GM12878 (cell line): Measurements from ENCODE around the gene ADCY6. TPM values are rescaled to one million over a fixed set of nuclear protein-coding genes. Genes with fewer than 3 reads are reported as not detected.

ENCODE experiments used
- CTCF ChIP-seq, 3 experiments: IDR thresholded peaks in 2 of 3; conservative IDR thresholded peaks in 1 of 3; 2 replicates each; pipeline ENCODE4 v1.5.1; 2011; ENCODE audit warnings: low read depth in 3 of 3, low read length in 3 of 3, mild to moderate bottlenecking in 3 of 3, control low read depth in 2 of 3, moderate library complexity in 2 of 3, inconsistent platforms in 1 of 3, mixed read lengths in 1 of 3; ENCODE audit not compliant: control insufficient read depth in 2 of 3, insufficient read depth in 1 of 3; ENCODE audit errors: extremely low read depth in 1 of 3
- ESRRA ChIP-seq: IDR thresholded peaks from 2 replicates; pipeline ENCODE4 v1.6.1; 2012; ENCODE audit warnings: mild to moderate bottlenecking, low read length, improper control_type of control experiment
- ETV6 ChIP-seq, 2 experiments: fragments of 450-650 bp in 1 of 2; IDR thresholded peaks in 1 of 2; conservative IDR thresholded peaks in 1 of 2; 2 replicates each; pipeline ENCODE4 v1.6.1; 2014; ENCODE audit warnings: antibody characterized with exemption in 1 of 2, borderline replicate concordance in 1 of 2, low read depth in 1 of 2, mild to moderate bottlenecking in 1 of 2, moderate library complexity in 1 of 2
- MEF2A ChIP-seq: IDR thresholded peaks from 2 replicates; pipeline ENCODE4 v1.6.1; 2011; ENCODE audit warnings: low read depth, mild to moderate bottlenecking, low read length, moderate library complexity; ENCODE audit not compliant: insufficient read depth
- MEF2B ChIP-seq: fragments of 450-650 bp; IDR thresholded peaks from 2 replicates; pipeline ENCODE4 v1.6.1; 2018; ENCODE audit warnings: mild to moderate bottlenecking, moderate library complexity; ENCODE audit not compliant: partially characterized antibody, poor library complexity, severe bottlenecking
- NFIC ChIP-seq: IDR thresholded peaks from 2 replicates; pipeline ENCODE4 v1.6.1; 2012; ENCODE audit warnings: low read depth, mild to moderate bottlenecking, inconsistent platforms, low read length, moderate library complexity
- PML ChIP-seq: IDR thresholded peaks from 2 replicates; pipeline ENCODE4 v1.6.1; 2012; ENCODE audit warnings: low read length, inconsistent platforms
- POLR2A ChIP-seq: IDR thresholded peaks from 2 replicates; pipeline ENCODE4 v1.6.1; 2011; ENCODE audit warnings: low read depth, mild to moderate bottlenecking, low read length
- RB1 ChIP-seq: fragments of 450-650 bp; formaldehyde crosslinking; IDR thresholded peaks from 2 replicates; pipeline ENCODE4 v1.6.1; 2017; ENCODE audit warnings: mild to moderate bottlenecking, borderline replicate concordance
- RCOR1 ChIP-seq: conservative IDR thresholded peaks from 2 replicates; pipeline ENCODE4 v1.6.1; 2012; ENCODE audit warnings: low read depth, low read length, improper control_type of control experiment
- RELA ChIP-seq: fragments of 450-650 bp; IDR thresholded peaks from 2 replicates; pipeline ENCODE4 v1.8.0; 2014; ENCODE audit warnings: borderline replicate concordance; ENCODE audit not compliant: partially characterized antibody
- STAT1 ChIP-seq: fragments of 450-650 bp; conservative IDR thresholded peaks from 2 replicates; pipeline ENCODE4 v1.6.1; 2014; ENCODE audit warnings: antibody characterized with exemption, mild to moderate bottlenecking
- USF2 ChIP-seq: IDR thresholded peaks from 2 replicates; pipeline ENCODE4 v1.6.1; 2011; ENCODE audit warnings: low read depth, low read length, improper control_type of control experiment, borderline replicate concordance
- ZNF207 ChIP-seq: fragments of 450-650 bp; IDR thresholded peaks from 2 replicates; pipeline ENCODE4 v1.6.1; 2014; ENCODE audit warnings: antibody characterized with exemption, mild to moderate bottlenecking, borderline replicate concordance
- ZNF217 ChIP-seq: fragments of 450-650 bp; IDR thresholded peaks from 2 replicates; pipeline ENCODE4 v1.6.1; 2017; ENCODE audit warnings: antibody characterized with exemption, mild to moderate bottlenecking
- ZNF274 ChIP-seq: IDR thresholded peaks from one replicate; pipeline ENCODE4 v1.8.0; 2011; ENCODE audit not compliant: insufficient read length, insufficient read depth
- ZNF687 ChIP-seq: fragments of 450-650 bp; IDR thresholded peaks from 2 replicates; pipeline ENCODE4 v1.6.1; 2017; ENCODE audit warnings: mild to moderate bottlenecking, moderate library complexity
- polyA plus RNA-seq, 11 experiments: library from polyadenylated mRNA; depleted of rRNA in 4 of 11; unstranded in 6 of 11; stranded (reverse) in 5 of 11; fragments of >200 nt; fragmentation: Nextera tagmentation in 4 of 11; fragmentation: Illumina TruSeq in 1 of 11; extraction: Ambion mirVana in 4 of 11; extraction: Trizol in 1 of 11; gene quantifications; 1 replicate in 1 of 11; 2 replicates in 10 of 11; pipeline versions ENCODE4 v1.2.1 to v1.2.3, GENCODE V29; 2011 to 2016; ENCODE audit warnings: inconsistent platforms in 2 of 11, missing spikeins in 2 of 11, low read depth in 1 of 11
- total RNA-seq, 4 experiments: library from RNA; depleted of rRNA in 3 of 4; stranded (reverse); fragments of >200 nt in 3 of 4; fragmentation: Illumina TruSeq in 1 of 4; extraction: Trizol in 1 of 4; gene quantifications; 2 replicates each; pipeline versions ENCODE4 v1.2.1 to v1.2.3, GENCODE V29; 2013 to 2021

Gene ADCY6
- total and polyA plus RNA-seq, 10 of the 15 experiments (the other 5 are each of a cell fraction or from before 2014, with no cell fraction given): 0.03 to 2.0 (median 0.14) TPM; not detected in 1

- TF ChIP-seq RCOR1 (peak; percentile 68; the same call in 1 of the 2 replicates), ZNF687 (peak; percentile 79), MEF2A (no peak), ETV6 (conservative IDR thresholded peaks at IDR 0.05 in 1 of 2, IDR thresholded peaks at IDR 0.05 in 1 of 2; ENCODE audit: borderline replicate concordance in 1 of 2, low read depth in 1 of 2) (peak in 1 of 2 experiments; percentile 77; a peak in 2 of 4 replicates), RELA (peak; percentile 11), ZNF207 (peak; percentile 65), CTCF (IDR thresholded peaks at IDR 0.05 in 2 of 3, conservative IDR thresholded peaks at IDR 0.05 in 1 of 3; ENCODE audit: control insufficient read depth in 2 of 3, extremely low read depth in 1 of 3, insufficient read depth in 1 of 3, low read depth in 3 of 3, low read length in 3 of 3) (0 out of 6 replicates have a peak, but pooled peaks of 1 of the 3 experiments have one; percentile 22), PML (peak; percentile 67; the same call in 1 of the 2 replicates), POLR2A (peak; percentile 87), MEF2B (peak; percentile 79), NFIC (0 out of 2 replicates have a peak, but pooled peaks have one; percentile 34), STAT1 (0 out of 2 replicates have a peak, but pooled peaks have one; percentile 81), RB1 (peak; percentile 62; the same call in 1 of the 2 replicates), ZNF274 (no peak), USF2 (peak; percentile 97), ZNF217 (no peak; the same call in 1 of the 2 replicates), ESRRA (peak; percentile 5; the same call in 1 of the 2 replicates)
Observed at GRCh38 chr12:48716493-48717251, 72.2 kb downstream of the ADCY6 start, which contains the start of gene CCNT1 (continued).
